Raji (cell line): ENCODE measurements around the gene CNTN1.

Experiments used
- POLR2A ChIP-seq: IDR thresholded peaks from 2 replicates; pipeline ENCODE4 v1.6.1; 2011; ENCODE audit warnings: low read depth, low read length, control low read depth; ENCODE audit not compliant: insufficient read depth

Gene CNTN1

DNA sequence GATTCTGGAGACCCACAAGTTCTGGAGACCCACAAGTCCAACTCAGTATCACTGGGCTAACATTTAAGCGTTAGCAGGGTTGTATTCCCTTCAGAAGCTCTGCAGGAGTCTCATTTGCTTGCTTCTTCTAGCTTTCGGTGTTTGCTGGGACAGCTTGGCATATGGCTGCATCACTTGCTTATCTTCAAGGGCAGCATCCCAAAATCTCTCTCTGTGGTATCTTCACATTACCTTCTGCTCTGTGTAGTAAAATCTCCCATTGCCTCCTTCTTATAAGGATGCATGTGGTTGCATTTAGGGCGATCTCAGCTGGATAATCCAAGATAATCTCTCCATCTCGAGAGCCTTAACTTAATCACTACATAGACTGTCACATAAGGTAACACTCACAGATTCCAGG, 7.3 kb upstream of the CNTN1 start:
- no peak for TF ChIP-seq POLR2A

DNA sequence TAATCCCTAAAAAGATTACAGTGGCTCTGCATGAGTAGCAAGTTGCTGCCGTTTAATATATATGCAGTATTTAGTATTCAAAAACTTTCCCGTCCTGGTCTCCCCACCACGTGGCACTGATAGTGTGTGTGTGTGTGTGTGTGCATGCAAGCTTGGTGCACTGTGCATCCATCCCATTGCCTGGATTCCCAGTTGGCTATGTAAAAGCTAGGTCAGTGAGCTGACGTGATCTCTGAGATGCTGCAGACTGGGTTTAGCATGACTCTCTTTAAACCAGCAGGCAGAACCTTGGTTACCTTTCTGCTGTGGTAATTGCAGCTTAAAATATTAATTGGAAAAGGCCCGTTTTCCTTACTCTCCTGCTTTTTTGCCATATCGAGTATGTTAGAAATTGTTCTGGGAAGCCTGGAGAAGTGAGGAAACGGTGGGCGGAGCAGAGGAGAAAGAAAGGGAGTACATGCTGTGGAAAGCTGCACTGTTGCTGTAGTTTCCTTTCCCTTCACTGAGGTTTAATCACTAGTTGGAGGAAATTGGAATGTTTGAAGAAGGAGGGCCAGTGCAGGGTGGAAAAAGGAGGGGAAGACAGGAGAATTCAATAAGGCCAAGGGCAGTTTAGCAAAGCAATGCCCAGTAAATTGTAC, 4.0 kb upstream of the CNTN1 start:
- TF ChIP-seq POLR2A: no peak

GRCh38 chr12:40689576-40689975, 2.7 kb upstream of the CNTN1 start:
- no peak for TF ChIP-seq POLR2A

- no peak for TF ChIP-seq POLR2A
These were observed 547 bp downstream of the CNTN1 start for GRCh38 chr12:40692765-40693206.

DNA sequence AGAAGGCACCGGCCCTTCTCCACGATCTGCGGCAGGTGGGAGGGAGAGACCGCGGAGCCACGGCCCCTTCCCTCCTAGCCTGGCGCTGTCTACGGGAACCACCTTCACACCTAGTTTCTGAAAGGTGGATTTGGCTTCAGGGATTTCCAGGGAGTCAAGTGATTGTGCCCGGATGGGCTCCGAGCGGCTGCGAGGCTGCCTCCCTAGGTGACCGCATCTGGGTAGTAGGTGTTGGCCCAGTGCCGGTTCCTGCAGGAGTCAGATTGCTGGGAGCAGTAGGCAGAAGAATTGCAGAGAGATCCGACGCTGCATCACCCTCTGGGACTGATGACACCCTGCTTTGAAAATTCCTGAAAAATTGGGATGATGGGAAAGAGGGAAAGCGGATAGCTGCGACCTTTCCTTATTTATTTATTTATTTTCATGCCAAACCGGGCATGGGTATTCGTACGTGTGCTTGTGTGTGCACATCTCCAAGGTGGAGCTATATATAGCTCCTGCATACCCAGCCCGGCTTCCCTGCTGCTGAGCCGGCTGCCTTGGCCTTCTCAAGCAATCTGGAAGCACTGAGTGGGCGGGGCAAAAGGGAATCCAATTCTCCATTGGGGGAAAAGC, 1.1 kb downstream of the CNTN1 start:
- no peak for TF ChIP-seq POLR2A

DNA sequence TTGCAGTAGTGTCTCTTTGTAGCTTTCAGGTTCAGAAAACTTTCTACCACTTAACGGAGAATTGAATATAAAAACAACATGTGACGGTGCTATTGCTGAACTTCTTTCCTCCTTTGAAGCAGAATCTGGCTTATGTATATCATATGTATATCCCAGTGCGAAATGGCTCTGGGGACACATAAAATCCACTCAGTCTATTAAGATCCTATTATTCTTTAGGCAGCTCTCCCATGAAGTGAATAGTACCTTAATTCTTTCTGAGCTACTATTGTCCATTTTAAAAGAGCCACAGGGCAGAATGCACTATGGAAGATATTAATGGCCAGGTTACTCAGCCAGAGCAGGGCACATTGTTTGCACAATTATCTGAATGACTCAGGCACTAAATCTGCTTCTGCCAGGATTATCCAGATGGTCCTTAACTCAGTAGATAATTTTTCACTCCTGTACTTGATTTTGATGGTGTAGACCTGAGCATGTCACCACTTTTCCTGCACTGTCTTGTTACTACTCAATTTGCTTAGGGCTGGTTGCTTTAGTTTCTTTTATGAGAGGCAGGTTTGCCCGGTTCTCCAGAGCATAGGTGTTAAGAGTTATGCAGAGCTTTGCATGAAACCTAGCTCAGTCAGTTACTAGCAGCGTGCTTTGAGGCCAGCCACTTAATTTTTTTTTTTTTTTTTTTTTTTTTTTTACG, 5.5 kb downstream of the CNTN1 start:
- no peak for TF ChIP-seq POLR2A

- no peak for TF ChIP-seq POLR2A
These were observed 9.5 kb downstream of the CNTN1 start for GRCh38 chr12:40701756-40702155.

DNA sequence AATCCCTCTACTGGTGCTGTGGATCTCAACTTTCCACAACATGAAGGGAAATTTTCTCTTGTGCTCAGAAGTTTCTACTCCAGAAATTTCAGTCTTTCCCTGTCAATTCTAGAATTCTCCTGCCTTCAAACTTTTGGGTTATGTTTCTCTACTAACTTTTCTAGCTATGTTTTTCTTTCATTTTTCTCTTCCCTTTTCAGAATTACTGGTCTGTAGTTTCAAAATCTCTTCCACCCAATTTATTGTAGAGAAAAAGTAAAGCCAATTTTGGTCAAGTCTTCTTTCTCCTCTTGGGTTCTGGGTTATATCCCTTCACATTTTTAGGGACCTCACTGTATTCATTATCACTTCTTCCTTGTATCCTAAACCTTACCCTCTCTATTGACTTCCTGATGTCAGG, 18.9 kb downstream of the CNTN1 start:
- TF ChIP-seq POLR2A: no peak

GRCh38 chr12:40714636-40715035, 22.4 kb downstream of the CNTN1 start:
- no peak for TF ChIP-seq POLR2A

DNA sequence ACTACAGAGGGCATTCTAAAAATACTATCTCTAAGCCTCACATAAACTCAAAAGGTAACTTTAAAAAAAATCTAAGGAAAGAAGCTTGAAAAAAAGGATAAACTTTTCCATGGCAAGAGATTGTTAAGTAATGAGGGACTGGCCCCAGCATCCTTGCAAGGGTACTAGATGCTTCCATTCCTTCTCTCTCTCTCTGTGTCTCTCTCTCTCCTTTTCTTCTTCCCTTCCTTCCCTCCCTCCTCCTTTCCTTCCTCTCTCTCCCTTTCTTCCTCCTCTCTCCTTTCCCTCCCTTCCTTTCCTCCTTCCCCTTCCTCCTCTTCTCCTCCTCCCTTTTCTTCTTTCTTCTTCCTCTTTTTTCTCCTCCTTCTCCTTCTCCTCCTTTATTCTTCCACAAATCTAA, 23.8 kb downstream of the CNTN1 start:
- no peak for TF ChIP-seq POLR2A

DNA sequence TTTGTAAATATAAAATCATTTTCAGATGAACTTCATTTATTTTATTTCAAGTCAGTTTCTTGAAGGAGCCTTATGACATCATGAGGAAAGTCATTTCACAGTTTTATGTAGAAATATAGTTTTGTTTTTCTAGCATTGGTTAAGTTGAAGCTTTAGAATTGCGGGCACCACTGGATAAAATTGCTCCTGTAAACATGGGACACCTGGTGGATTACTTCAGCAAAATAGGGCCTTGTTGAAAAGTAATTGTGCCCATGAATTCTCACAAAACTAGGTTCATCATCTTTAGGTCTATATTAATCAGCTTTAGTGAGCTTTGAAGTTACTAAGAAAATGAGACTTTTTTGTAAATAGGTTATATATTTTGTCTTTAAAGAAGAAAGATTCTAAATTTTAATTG, 25.3 kb downstream of the CNTN1 start:
- TF ChIP-seq POLR2A: no peak

GRCh38 chr12:40718878-40719372, 26.7 kb downstream of the CNTN1 start:
- TF ChIP-seq POLR2A: no peak

DNA sequence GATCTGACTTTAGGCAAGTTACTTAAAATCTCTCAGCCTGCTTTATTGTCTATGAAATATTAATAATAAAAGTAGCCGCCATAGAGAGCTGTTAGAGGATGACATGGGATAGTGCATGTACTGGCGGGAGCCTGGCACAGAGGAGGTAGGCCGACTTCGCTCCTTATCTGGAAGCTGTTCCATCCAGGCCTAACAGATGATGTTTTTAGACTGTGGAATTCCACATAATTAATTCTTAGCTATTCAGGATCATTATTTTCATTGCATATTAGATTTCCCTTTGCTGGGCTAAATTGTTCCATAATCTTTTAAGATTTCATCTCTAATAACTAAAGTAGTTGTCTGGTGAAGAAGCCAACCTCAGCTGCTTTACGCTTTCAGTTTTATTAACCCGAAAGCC, 30.8 kb downstream of the CNTN1 start:
- TF ChIP-seq POLR2A: no peak

- no peak for TF ChIP-seq POLR2A
These were observed 34.1 kb downstream of the CNTN1 start for GRCh38 chr12:40726366-40726765.

DNA sequence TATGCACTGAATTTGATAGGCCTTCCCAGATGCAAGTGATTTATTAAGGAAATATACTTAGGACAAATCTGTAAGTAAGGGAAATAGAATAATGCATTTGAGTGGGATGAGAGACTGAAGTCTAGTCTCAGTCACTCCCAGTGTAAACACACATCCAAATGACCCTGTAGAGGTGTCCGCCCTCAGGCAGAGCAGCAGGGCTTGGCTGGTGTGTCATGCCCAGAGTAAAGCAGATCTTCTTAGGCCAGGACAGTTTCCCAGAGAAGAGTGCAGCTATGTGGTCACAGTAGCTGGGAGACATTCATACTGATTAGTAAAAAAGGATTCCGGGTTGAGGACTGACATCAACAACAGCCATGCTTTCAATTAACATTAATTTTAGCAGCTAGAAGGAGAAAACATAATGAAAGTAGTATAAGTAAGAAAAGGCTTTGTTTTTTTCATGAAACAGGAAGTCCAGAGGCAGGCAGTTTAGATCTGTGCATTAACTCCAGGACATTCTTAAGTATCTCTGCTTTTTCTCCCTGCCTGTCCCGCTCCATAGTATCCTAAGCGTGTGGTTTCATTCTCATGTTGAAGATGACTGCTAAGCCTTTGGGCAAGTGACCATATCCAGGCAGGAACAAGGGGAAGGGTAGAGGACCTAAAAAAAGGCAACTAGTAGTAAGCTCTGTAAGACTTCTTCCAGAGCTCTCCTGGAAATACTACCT, 35.7 kb downstream of the CNTN1 start:
- TF ChIP-seq POLR2A: no peak

DNA sequence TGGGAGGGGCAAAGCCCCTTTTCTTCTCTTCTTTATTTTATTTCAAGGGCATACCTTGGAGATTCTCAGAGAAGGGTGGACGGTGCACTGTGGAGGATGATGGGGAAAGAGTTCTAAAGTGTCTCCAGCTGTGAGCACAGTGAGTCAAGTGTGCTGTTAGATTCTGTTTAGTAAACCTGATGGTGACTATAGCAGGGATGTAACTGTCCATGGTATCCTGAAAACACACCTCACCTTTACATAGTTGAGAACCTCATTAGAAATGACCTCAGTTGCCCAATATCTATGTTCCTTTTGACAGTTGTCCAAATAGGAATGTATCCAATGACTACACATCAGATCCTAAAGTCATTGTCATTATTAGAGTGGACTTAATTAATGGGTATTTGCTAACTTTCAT, 38.0 kb downstream of the CNTN1 start:
- no peak for TF ChIP-seq POLR2A

DNA sequence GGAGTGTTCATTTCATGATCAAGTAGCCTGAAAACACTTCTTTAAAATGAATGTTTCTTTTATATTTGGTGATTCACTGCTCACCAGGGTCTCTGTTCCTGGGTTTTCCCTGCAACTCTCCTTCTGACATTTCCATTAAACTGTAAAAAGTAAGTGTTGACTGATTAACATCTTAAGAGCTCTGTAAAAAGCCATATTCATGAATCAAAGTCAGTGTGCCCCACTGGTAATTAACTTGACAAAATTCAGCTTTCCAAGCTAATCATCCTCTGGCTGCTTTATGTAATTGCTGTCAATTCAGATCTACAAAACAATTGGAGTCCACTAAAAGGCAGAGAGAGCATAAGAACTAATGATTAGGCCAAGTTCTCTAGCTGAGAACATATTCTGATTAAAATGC, 41.6 kb downstream of the CNTN1 start:
- TF ChIP-seq POLR2A: no peak
